Astrocyte (in vitro differentiated cells and primary cell): ENCODE data around the gene JAM3. TPM values are rescaled to one million over a fixed set of nuclear protein-coding genes. Genes with fewer than 3 reads are reported as not detected.

Experiments used
- DNase-seq: peaks from one replicate; pipeline ENCODE4 v3.0.0-alpha.2; 2010; ENCODE audit warnings: low read depth
- FAIRE-seq: peaks from 2 replicates; lab custom pipeline; 2011; peaks lifted over from hg19 to GRCh38; lab: Jason Lieb, UNC
- H2AFZ ChIP-seq: 2 replicates; pipeline ENCODE4 v1.6.0; 2012; ENCODE audit warnings: low read depth, low read length, inconsistent platforms
- H3K27ac ChIP-seq: 2 replicates; pipeline ENCODE4 v1.5.1; 2011; ENCODE audit warnings: low read depth, low read length, inconsistent platforms
- H3K27me3 ChIP-seq: 2 replicates; pipeline ENCODE4 v1.6.0; 2011; ENCODE audit warnings: low read length, inconsistent platforms; ENCODE audit not compliant: insufficient read depth
- H3K36me3 ChIP-seq: 2 replicates; pipeline ENCODE4 v1.5.1; 2011; ENCODE audit warnings: low read length, inconsistent platforms; ENCODE audit not compliant: insufficient read depth
- H3K4me1 ChIP-seq: 2 replicates; pipeline ENCODE4 v1.5.1; 2011; ENCODE audit warnings: low read length, inconsistent platforms; ENCODE audit not compliant: insufficient read depth
- H3K4me2 ChIP-seq: 2 replicates; pipeline ENCODE4 v1.6.0; 2012; ENCODE audit warnings: low read length, inconsistent platforms
- H3K4me3 ChIP-seq: 2 replicates; pipeline ENCODE4 v1.5.1; 2011; ENCODE audit warnings: low read depth, mild to moderate bottlenecking, low read length, inconsistent platforms; ENCODE audit not compliant: insufficient read depth
- H3K79me2 ChIP-seq: 2 replicates; pipeline ENCODE4 v1.6.0; 2012; ENCODE audit warnings: mild to moderate bottlenecking, low read length, inconsistent platforms; ENCODE audit not compliant: insufficient read depth
- H3K9ac ChIP-seq: 2 replicates; pipeline ENCODE4 v1.6.0; 2012; ENCODE audit warnings: mild to moderate bottlenecking, low read length, inconsistent platforms
- H3K9me3 ChIP-seq: 2 replicates; pipeline ENCODE4 v1.5.1; 2012; ENCODE audit warnings: low read depth, mild to moderate bottlenecking, low read length, inconsistent platforms; ENCODE audit not compliant: insufficient read depth
- H4K20me1 ChIP-seq: 2 replicates; pipeline ENCODE4 v1.6.0; 2012; ENCODE audit warnings: low read length, inconsistent platforms; ENCODE audit not compliant: insufficient read depth
- H3K27ac Mint-ChIP-seq: one replicate; pipeline ENCODE4 v1.8.0; 2021; ENCODE audit warnings: mild to moderate bottlenecking, mixed read lengths; ENCODE audit not compliant: unreplicated experiment
- H3K27me3 Mint-ChIP-seq: one replicate; pipeline ENCODE4 v1.8.0; 2021; ENCODE audit warnings: low read depth, mixed read lengths; ENCODE audit not compliant: unreplicated experiment
- H3K36me3 Mint-ChIP-seq: one replicate; pipeline ENCODE4 v1.8.0; 2021; ENCODE audit warnings: low read depth, mixed read lengths; ENCODE audit not compliant: unreplicated experiment
- H3K4me1 Mint-ChIP-seq: one replicate; pipeline ENCODE4 v1.8.0; 2021; ENCODE audit warnings: low read depth, mixed read lengths; ENCODE audit not compliant: unreplicated experiment
- H3K4me3 Mint-ChIP-seq: one replicate; pipeline ENCODE4 v1.8.0; 2021; ENCODE audit warnings: mild to moderate bottlenecking, moderate library complexity, mixed read lengths; ENCODE audit not compliant: unreplicated experiment
- H3K9me3 Mint-ChIP-seq: one replicate; pipeline ENCODE4 v1.8.0; 2021; ENCODE audit warnings: mild to moderate bottlenecking, mixed read lengths; ENCODE audit not compliant: unreplicated experiment
- CTCF ChIP-seq: IDR thresholded peaks from 2 replicates; pipeline ENCODE4 v1.5.1; 2011; ENCODE audit warnings: low read depth, mild to moderate bottlenecking, inconsistent platforms, low read length, moderate library complexity; ENCODE audit not compliant: insufficient read depth
- EZH2 ChIP-seq: IDR thresholded peaks from 2 replicates; pipeline ENCODE4 v1.6.1; 2012; ENCODE audit warnings: mild to moderate bottlenecking, low read length, inconsistent platforms; ENCODE audit not compliant: insufficient read depth
- total RNA-seq: library from RNA; stranded (reverse); gene quantifications from 2 replicates; pipeline ENCODE4 v1.2.1, GENCODE V29; 2021

JAM3 gene
- total RNA-seq, 1 donor from 2014 or later: 88.3 TPM

GRCh38 chr11:134052988-134053945 is 15.6 kb upstream of the JAM3 start:
- Mint-ChIP-seq H3K36me3 (no peaks in the 10 kb centered on the region), H3K27ac (no peak overlapping the region), H3K9me3 (no peaks in the 10 kb centered on the region), H3K4me1 (peaks cover 2% of the 10 kb centered on the region), H3K4me3 (no peak overlapping the region), H3K27me3 (peaks cover 13% of the 10 kb centered on the region)
- no peaks in the 10 kb centered on the region for H3K36me3 ChIP-seq
- no peak for DNase-seq
- no peak overlapping the region for H3K4me2 ChIP-seq
- peak overlapping the region; percentile 34 for H2AFZ ChIP-seq
- no peaks in the 10 kb centered on the region for H3K79me2 ChIP-seq
- H3K4me3 ChIP-seq: no peak overlapping the region
- no peak overlapping the region for H3K9ac ChIP-seq
- H3K27me3 ChIP-seq: no peaks in the 10 kb centered on the region
- H3K9me3 ChIP-seq: no peaks in the 10 kb centered on the region
- no peak overlapping the region for H3K27ac ChIP-seq
- no peaks in the 10 kb centered on the region for H4K20me1 ChIP-seq
- TF ChIP-seq EZH2: no peak
- TF ChIP-seq CTCF: no peak
- no peaks in the 10 kb centered on the region for H3K4me1 ChIP-seq
- no peak for FAIRE-seq

- DNase-seq: no peak
- no peak overlapping the region for H3K27ac ChIP-seq
- no peaks in the 10 kb centered on the region for H3K9me3 ChIP-seq
- Mint-ChIP-seq H3K27ac (no peak overlapping the region), H3K27me3 (peaks cover 10% of the 10 kb centered on the region), H3K36me3 (no peaks in the 10 kb centered on the region), H3K4me1 (no peaks in the 10 kb centered on the region), H3K4me3 (no peak overlapping the region), H3K9me3 (no peaks in the 10 kb centered on the region)
- H2AFZ ChIP-seq: no peak overlapping the region
- H3K4me2 ChIP-seq: no peak overlapping the region
- FAIRE-seq: no peak
- no peaks in the 10 kb centered on the region for H3K4me1 ChIP-seq
- H3K4me3 ChIP-seq: no peak overlapping the region
- no peaks in the 10 kb centered on the region for H3K36me3 ChIP-seq
- TF ChIP-seq EZH2 (no peak), CTCF (no peak)
- H4K20me1 ChIP-seq: no peaks in the 10 kb centered on the region
- no peaks in the 10 kb centered on the region for H3K79me2 ChIP-seq
- no peak overlapping the region for H3K9ac ChIP-seq
- no peaks in the 10 kb centered on the region for H3K27me3 ChIP-seq
Measured at GRCh38 chr11:134055029-134055428, 13.8 kb upstream of the JAM3 start.

- Histone ChIP-seq H3K9me3 (no peaks in the 10 kb centered on the region), H3K4me3 (no peak overlapping the region), H3K27ac (no peak overlapping the region), H3K4me1 (no peaks in the 10 kb centered on the region), H3K79me2 (no peaks in the 10 kb centered on the region), H4K20me1 (no peaks in the 10 kb centered on the region), H3K27me3 (peaks cover 14% of the 10 kb centered on the region), H3K36me3 (no peaks in the 10 kb centered on the region), H2AFZ (no peak overlapping the region), H3K9ac (no peak overlapping the region), H3K4me2 (no peak overlapping the region)
- Mint-ChIP-seq H3K36me3 (no peaks in the 10 kb centered on the region), H3K27me3 (peaks cover 25% of the 10 kb centered on the region), H3K4me1 (no peaks in the 10 kb centered on the region), H3K27ac (no peak overlapping the region), H3K9me3 (no peaks in the 10 kb centered on the region), H3K4me3 (no peak overlapping the region)
- FAIRE-seq (no peak), DNase-seq (no peak)
- TF ChIP-seq EZH2 (no peak), CTCF (no peak)
Measured at GRCh38 chr11:134060316-134060715, 8.6 kb upstream of the JAM3 start.
